GM23338 (cell line): ENCODE results near the gene SPINT1. TPM values are rescaled to one million over a fixed set of nuclear protein-coding genes. Genes with fewer than 3 reads are reported as not detected.

Experiments used
- ATAC-seq: fragments of 200-7000 bp; cut with Tn5 transposase; 3 replicates; pipeline ENCODE4 v1.9.1; 2020
- DNase-seq: peaks from one replicate; pipeline ENCODE4 v3.0.0-alpha.2; 2015; ENCODE audit warnings: low spot score
- H2AFZ ChIP-seq: fragments of 200-600 bp; sonication (generic); 2 replicates; pipeline ENCODE4 v1.8.0; 2016; ENCODE audit warnings: antibody characterized with exemption, mild to moderate bottlenecking, moderate library complexity
- H3F3A ChIP-seq: fragments of 200-600 bp; sonication (generic); replicated peaks from 2 replicates; pipeline ENCODE4 v1.8.0; 2017; ENCODE audit warnings: antibody characterized with exemption, mixed run types, low read depth
- H3K27ac ChIP-seq: fragments of 200-600 bp; sonication (generic); 2 replicates; pipeline ENCODE4 v1.6.1; 2016; ENCODE audit warnings: low read depth
- H3K27me3 ChIP-seq: fragments of 200-600 bp; sonication (generic); 2 replicates; pipeline ENCODE4 v1.8.0; 2016; ENCODE audit warnings: mild to moderate bottlenecking, mixed run types, moderate library complexity; ENCODE audit not compliant: insufficient read depth
- H3K36me3 ChIP-seq: fragments of 200-600 bp; sonication (generic); 2 replicates; pipeline ENCODE4 v1.8.0; 2016; ENCODE audit warnings: mild to moderate bottlenecking; ENCODE audit not compliant: insufficient read depth
- H3K4me1 ChIP-seq: fragments of 200-600 bp; sonication (generic); 2 replicates; pipeline ENCODE4 v1.8.0; 2016; ENCODE audit warnings: mild to moderate bottlenecking, moderate library complexity; ENCODE audit not compliant: insufficient read depth
- H3K4me2 ChIP-seq: fragments of 200-600 bp; sonication (generic); 2 replicates; pipeline ENCODE4 v1.7.1; 2017; ENCODE audit warnings: mixed run types
- H3K4me3 ChIP-seq: fragments of 200-600 bp; sonication (generic); 2 replicates; pipeline ENCODE4 v1.6.1; 2016; ENCODE audit warnings: mixed run types
- H3K79me2 ChIP-seq: fragments of 200-600 bp; sonication (generic); replicated peaks from 2 replicates; pipeline ENCODE4 v1.8.0; 2017; ENCODE audit warnings: mild to moderate bottlenecking; ENCODE audit not compliant: insufficient read depth
- H3K9me2 ChIP-seq: fragments of 200-600 bp; sonication (generic); 2 replicates; pipeline ENCODE4 v1.8.0; 2017; ENCODE audit not compliant: insufficient read depth
- H4K20me1 ChIP-seq: fragments of 200-600 bp; sonication (generic); replicated peaks from 2 replicates; pipeline ENCODE4 v1.8.0; 2017; ENCODE audit warnings: mild to moderate bottlenecking; ENCODE audit not compliant: insufficient read depth
- H3K27ac Mint-ChIP-seq: 2 replicates; pipeline ENCODE4 v1.8.0; 2020; ENCODE audit warnings: inconsistent platforms, mild to moderate bottlenecking, moderate library complexity, mixed read lengths
- H3K27me3 Mint-ChIP-seq: 3 replicates; pipeline ENCODE4 v1.8.0; 2022; ENCODE audit warnings: low read depth, mild to moderate bottlenecking, moderate library complexity, mixed read lengths, inconsistent platforms; ENCODE audit not compliant: insufficient read depth, poor library complexity
- H3K36me3 Mint-ChIP-seq: 3 replicates; pipeline ENCODE4 v1.8.0; 2021; ENCODE audit warnings: low read depth, mild to moderate bottlenecking, inconsistent platforms, moderate library complexity, mixed read lengths
- H3K4me1 Mint-ChIP-seq: 3 replicates; pipeline ENCODE4 v1.8.0; 2020; ENCODE audit warnings: mild to moderate bottlenecking, inconsistent platforms, mixed read lengths
- H3K4me3 Mint-ChIP-seq: 3 replicates; pipeline ENCODE4 v1.8.0; 2021; ENCODE audit warnings: moderate library complexity, mild to moderate bottlenecking, inconsistent platforms, mixed read lengths
- H3K9me3 Mint-ChIP-seq: 3 replicates; pipeline ENCODE4 v1.8.0; 2020; ENCODE audit warnings: moderate library complexity, mild to moderate bottlenecking, inconsistent platforms, mixed read lengths
- CREB1 ChIP-seq: fragments of 250-450 bp; sonication (Bioruptor Pico); IDR thresholded peaks from 2 replicates; pipeline ENCODE4 v1.5.0; 2020; ENCODE audit warnings: low read depth, mild to moderate bottlenecking, moderate library complexity
- EZH2 ChIP-seq: fragments of 200-600 bp; sonication (generic); IDR thresholded peaks from one replicate; pipeline ENCODE4 v1.8.0; 2017; ENCODE audit warnings: antibody characterized with exemption, mild to moderate bottlenecking, low read depth; ENCODE audit not compliant: unreplicated experiment
- EZH2phosphoT487 ChIP-seq: fragments of 200-600 bp; sonication (generic); IDR thresholded peaks from one replicate; pipeline ENCODE4 v1.8.1; 2018; ENCODE audit warnings: antibody characterized with exemption; ENCODE audit not compliant: unreplicated experiment
- JUNB ChIP-seq: IDR thresholded peaks from one replicate; pipeline ENCODE4 v1.6.1; 2016; ENCODE audit warnings: antibody characterized with exemption; ENCODE audit not compliant: unreplicated experiment
- NANOG ChIP-seq: IDR thresholded peaks from 2 replicates; pipeline ENCODE4 v1.6.1; 2016; ENCODE audit warnings: antibody characterized with exemption, borderline replicate concordance
- POLR2AphosphoS5 ChIP-seq: IDR thresholded peaks from 2 replicates; pipeline ENCODE4 v1.6.1; 2016; ENCODE audit warnings: antibody characterized with exemption, low read depth
- STAT1 ChIP-seq: IDR thresholded peaks from one replicate; pipeline ENCODE4 v1.6.1; 2016; ENCODE audit warnings: antibody characterized with exemption; ENCODE audit not compliant: unreplicated experiment
- ZNF114 ChIP-seq: fragments of 250-450 bp; sonication (Bioruptor Pico); IDR thresholded peaks from 2 replicates; pipeline ENCODE4 v1.5.0; 2020; ENCODE audit warnings: mild to moderate bottlenecking, moderate library complexity
- ZNF331 ChIP-seq: fragments of 250-450 bp; sonication (Bioruptor Pico); IDR thresholded peaks from 2 replicates; pipeline ENCODE4 v1.5.0; 2020; ENCODE audit warnings: low read depth, mild to moderate bottlenecking, moderate library complexity
- polyA plus RNA-seq: library from polyadenylated mRNA; unstranded; fragments of >200 nt; fragmentation: Nextera tagmentation; extraction: Ambion mirVana; gene quantifications from 2 replicates; pipeline ENCODE4 v1.2.1, GENCODE V29; 2016
- total RNA-seq: library from RNA; depleted of rRNA; stranded (reverse); fragments of >200 nt; shearing (Covaris generic); gene quantifications from 2 replicates; pipeline ENCODE4 v1.2.3, GENCODE V29; 2014
- TF ChIP-seq, protein P1 (sequence below): IDR thresholded peaks from 2 replicates; pipeline ENCODE4 v1.6.1; 2016; ENCODE audit warnings: antibody characterized with exemption
- TF ChIP-seq, protein P2 (sequence below): IDR thresholded peaks from one replicate; pipeline ENCODE4 v1.6.1; 2018; ENCODE audit warnings: antibody characterized with exemption; ENCODE audit not compliant: unreplicated experiment

Gene SPINT1
- total and polyA plus RNA-seq, 2 experiments from 2014 or later: 41.3 to 253 TPM

DNA sequence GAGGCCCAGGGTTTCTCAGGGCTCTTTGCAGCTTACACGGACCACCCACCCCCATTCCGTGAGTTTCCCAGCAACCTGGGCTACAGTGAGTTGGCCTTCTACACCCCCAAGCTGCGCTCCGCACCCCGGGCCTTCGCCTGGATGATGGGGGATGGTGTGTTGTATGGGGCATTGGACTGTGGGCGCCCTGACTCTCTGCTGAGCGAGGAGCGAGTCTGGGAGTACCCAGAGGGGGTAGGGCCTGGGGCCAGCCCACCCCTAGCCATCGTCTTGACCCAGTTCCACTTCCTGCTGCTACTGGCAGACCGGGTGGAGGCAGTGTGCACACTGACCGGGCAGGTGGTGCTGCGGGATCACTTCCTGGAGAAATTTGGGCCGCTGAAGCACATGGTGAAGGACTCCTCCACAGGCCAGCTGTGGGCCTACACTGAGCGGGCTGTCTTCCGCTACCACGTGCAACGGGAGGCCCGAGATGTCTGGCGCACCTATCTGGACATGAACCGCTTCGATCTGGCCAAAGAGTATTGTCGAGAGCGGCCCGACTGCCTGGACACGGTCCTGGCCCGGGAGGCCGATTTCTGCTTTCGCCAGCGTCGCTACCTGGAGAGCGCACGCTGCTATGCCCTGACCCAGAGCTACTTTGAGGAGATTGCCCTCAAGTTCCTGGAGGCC lies 55.8 kb downstream of the SPINT1 start:
- H3K27me3 ChIP-seq: no peaks in the 10 kb centered on the region
- no peak overlapping the region for H2AFZ ChIP-seq
- no peak overlapping the region for H3K4me2 ChIP-seq
- Mint-ChIP-seq H3K4me1 (peaks cover 9% of the 10 kb centered on the region), H3K27me3 (peaks cover 16% of the 10 kb centered on the region), H3K36me3 (peaks cover 83% of the 10 kb centered on the region), H3K4me3 (no peak overlapping the region), H3K27ac (no peak overlapping the region), H3K9me3 (no peaks in the 10 kb centered on the region; the same call in 2 of the 3 replicates)
- no peaks in the 10 kb centered on the region; the same call in 1 of the 2 replicates for H3K4me1 ChIP-seq
- peaks cover 10% of the 10 kb centered on the region; the same call in 1 of the 2 replicates for H3F3A ChIP-seq
- peaks cover 16% of the 10 kb centered on the region for H4K20me1 ChIP-seq
- peaks cover 25% of the 10 kb centered on the region for H3K79me2 ChIP-seq
- H3K27ac ChIP-seq: no peak overlapping the region
- DNase-seq: no peak
- H3K36me3 ChIP-seq: peaks cover 23% of the 10 kb centered on the region
- TF ChIP-seq EZH2 (no peak), CREB1 (CRISPR knock-in tag) (no peak), NANOG (no peak), EZH2phosphoT487 (no peak), POLR2AphosphoS5 (no peak), ZNF114 (CRISPR knock-in tag) (no peak), ZNF331 (CRISPR knock-in tag) (no peak), STAT1 (no peak), JUNB (no peak)
- TF ChIP-seq, protein P1, sequence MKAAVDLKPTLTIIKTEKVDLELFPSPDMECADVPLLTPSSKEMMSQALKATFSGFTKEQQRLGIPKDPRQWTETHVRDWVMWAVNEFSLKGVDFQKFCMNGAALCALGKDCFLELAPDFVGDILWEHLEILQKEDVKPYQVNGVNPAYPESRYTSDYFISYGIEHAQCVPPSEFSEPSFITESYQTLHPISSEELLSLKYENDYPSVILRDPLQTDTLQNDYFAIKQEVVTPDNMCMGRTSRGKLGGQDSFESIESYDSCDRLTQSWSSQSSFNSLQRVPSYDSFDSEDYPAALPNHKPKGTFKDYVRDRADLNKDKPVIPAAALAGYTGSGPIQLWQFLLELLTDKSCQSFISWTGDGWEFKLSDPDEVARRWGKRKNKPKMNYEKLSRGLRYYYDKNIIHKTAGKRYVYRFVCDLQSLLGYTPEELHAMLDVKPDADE: no peak
- TF ChIP-seq, protein P2, sequence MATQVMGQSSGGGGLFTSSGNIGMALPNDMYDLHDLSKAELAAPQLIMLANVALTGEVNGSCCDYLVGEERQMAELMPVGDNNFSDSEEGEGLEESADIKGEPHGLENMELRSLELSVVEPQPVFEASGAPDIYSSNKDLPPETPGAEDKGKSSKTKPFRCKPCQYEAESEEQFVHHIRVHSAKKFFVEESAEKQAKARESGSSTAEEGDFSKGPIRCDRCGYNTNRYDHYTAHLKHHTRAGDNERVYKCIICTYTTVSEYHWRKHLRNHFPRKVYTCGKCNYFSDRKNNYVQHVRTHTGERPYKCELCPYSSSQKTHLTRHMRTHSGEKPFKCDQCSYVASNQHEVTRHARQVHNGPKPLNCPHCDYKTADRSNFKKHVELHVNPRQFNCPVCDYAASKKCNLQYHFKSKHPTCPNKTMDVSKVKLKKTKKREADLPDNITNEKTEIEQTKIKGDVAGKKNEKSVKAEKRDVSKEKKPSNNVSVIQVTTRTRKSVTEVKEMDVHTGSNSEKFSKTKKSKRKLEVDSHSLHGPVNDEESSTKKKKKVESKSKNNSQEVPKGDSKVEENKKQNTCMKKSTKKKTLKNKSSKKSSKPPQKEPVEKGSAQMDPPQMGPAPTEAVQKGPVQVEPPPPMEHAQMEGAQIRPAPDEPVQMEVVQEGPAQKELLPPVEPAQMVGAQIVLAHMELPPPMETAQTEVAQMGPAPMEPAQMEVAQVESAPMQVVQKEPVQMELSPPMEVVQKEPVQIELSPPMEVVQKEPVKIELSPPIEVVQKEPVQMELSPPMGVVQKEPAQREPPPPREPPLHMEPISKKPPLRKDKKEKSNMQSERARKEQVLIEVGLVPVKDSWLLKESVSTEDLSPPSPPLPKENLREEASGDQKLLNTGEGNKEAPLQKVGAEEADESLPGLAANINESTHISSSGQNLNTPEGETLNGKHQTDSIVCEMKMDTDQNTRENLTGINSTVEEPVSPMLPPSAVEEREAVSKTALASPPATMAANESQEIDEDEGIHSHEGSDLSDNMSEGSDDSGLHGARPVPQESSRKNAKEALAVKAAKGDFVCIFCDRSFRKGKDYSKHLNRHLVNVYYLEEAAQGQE: no peak
- no peak overlapping the region for H3K4me3 ChIP-seq
- no peak for ATAC-seq
- H3K9me2 ChIP-seq: no peaks in the 10 kb centered on the region
